Astrocyte (in vitro differentiated cells and primary cell): ENCODE measurements around the gene ZNF583. TPM values are rescaled to one million over a fixed set of nuclear protein-coding genes. Genes with fewer than 3 reads are reported as not detected.

Source experiments
- DNase-seq: peaks from one replicate; pipeline ENCODE4 v3.0.0-alpha.2; 2010; ENCODE audit warnings: low read depth
- FAIRE-seq: peaks from 2 replicates; lab custom pipeline; 2011; peaks lifted over from hg19 to GRCh38; lab: Jason Lieb, UNC
- H2AFZ ChIP-seq: 2 replicates; pipeline ENCODE4 v1.6.0; 2012; ENCODE audit warnings: low read depth, low read length, inconsistent platforms
- H3K27ac ChIP-seq: 2 replicates; pipeline ENCODE4 v1.5.1; 2011; ENCODE audit warnings: low read depth, low read length, inconsistent platforms
- H3K27me3 ChIP-seq: 2 replicates; pipeline ENCODE4 v1.6.0; 2011; ENCODE audit warnings: low read length, inconsistent platforms; ENCODE audit not compliant: insufficient read depth
- H3K36me3 ChIP-seq: 2 replicates; pipeline ENCODE4 v1.5.1; 2011; ENCODE audit warnings: low read length, inconsistent platforms; ENCODE audit not compliant: insufficient read depth
- H3K4me1 ChIP-seq: 2 replicates; pipeline ENCODE4 v1.5.1; 2011; ENCODE audit warnings: low read length, inconsistent platforms; ENCODE audit not compliant: insufficient read depth
- H3K4me2 ChIP-seq: 2 replicates; pipeline ENCODE4 v1.6.0; 2012; ENCODE audit warnings: low read length, inconsistent platforms
- H3K4me3 ChIP-seq: 2 replicates; pipeline ENCODE4 v1.5.1; 2011; ENCODE audit warnings: low read depth, mild to moderate bottlenecking, low read length, inconsistent platforms; ENCODE audit not compliant: insufficient read depth
- H3K79me2 ChIP-seq: 2 replicates; pipeline ENCODE4 v1.6.0; 2012; ENCODE audit warnings: mild to moderate bottlenecking, low read length, inconsistent platforms; ENCODE audit not compliant: insufficient read depth
- H3K9ac ChIP-seq: 2 replicates; pipeline ENCODE4 v1.6.0; 2012; ENCODE audit warnings: mild to moderate bottlenecking, low read length, inconsistent platforms
- H3K9me3 ChIP-seq: 2 replicates; pipeline ENCODE4 v1.5.1; 2012; ENCODE audit warnings: low read depth, mild to moderate bottlenecking, low read length, inconsistent platforms; ENCODE audit not compliant: insufficient read depth
- H4K20me1 ChIP-seq: 2 replicates; pipeline ENCODE4 v1.6.0; 2012; ENCODE audit warnings: low read length, inconsistent platforms; ENCODE audit not compliant: insufficient read depth
- H3K27ac Mint-ChIP-seq: one replicate; pipeline ENCODE4 v1.8.0; 2021; ENCODE audit warnings: mild to moderate bottlenecking, mixed read lengths; ENCODE audit not compliant: unreplicated experiment
- H3K27me3 Mint-ChIP-seq: one replicate; pipeline ENCODE4 v1.8.0; 2021; ENCODE audit warnings: low read depth, mixed read lengths; ENCODE audit not compliant: unreplicated experiment
- H3K36me3 Mint-ChIP-seq: one replicate; pipeline ENCODE4 v1.8.0; 2021; ENCODE audit warnings: low read depth, mixed read lengths; ENCODE audit not compliant: unreplicated experiment
- H3K4me1 Mint-ChIP-seq: one replicate; pipeline ENCODE4 v1.8.0; 2021; ENCODE audit warnings: low read depth, mixed read lengths; ENCODE audit not compliant: unreplicated experiment
- H3K4me3 Mint-ChIP-seq: one replicate; pipeline ENCODE4 v1.8.0; 2021; ENCODE audit warnings: mild to moderate bottlenecking, moderate library complexity, mixed read lengths; ENCODE audit not compliant: unreplicated experiment
- H3K9me3 Mint-ChIP-seq: one replicate; pipeline ENCODE4 v1.8.0; 2021; ENCODE audit warnings: mild to moderate bottlenecking, mixed read lengths; ENCODE audit not compliant: unreplicated experiment
- CTCF ChIP-seq: IDR thresholded peaks from 2 replicates; pipeline ENCODE4 v1.5.1; 2011; ENCODE audit warnings: low read depth, mild to moderate bottlenecking, inconsistent platforms, low read length, moderate library complexity; ENCODE audit not compliant: insufficient read depth
- EZH2 ChIP-seq: IDR thresholded peaks from 2 replicates; pipeline ENCODE4 v1.6.1; 2012; ENCODE audit warnings: mild to moderate bottlenecking, low read length, inconsistent platforms; ENCODE audit not compliant: insufficient read depth
- total RNA-seq: library from RNA; stranded (reverse); gene quantifications from 2 replicates; pipeline ENCODE4 v1.2.1, GENCODE V29; 2021

ZNF583 gene
- total RNA-seq, 1 donor from 2014 or later, result 8.1 TPM

GRCh38 chr19:56400485-56400884 lies 3.6 kb upstream of the ZNF583 start:
- peaks cover 13% of the 10 kb centered on the region for H3K79me2 ChIP-seq
- Mint-ChIP-seq H3K27me3 (no peaks in the 10 kb centered on the region), H3K9me3 (peaks cover 49% of the 10 kb centered on the region), H3K27ac (no peak overlapping the region), H3K4me1 (peaks cover 9% of the 10 kb centered on the region), H3K4me3 (no peak overlapping the region), H3K36me3 (peaks cover 57% of the 10 kb centered on the region)
- H3K27ac ChIP-seq, result no peak overlapping the region
- H3K4me3 ChIP-seq, result no peak overlapping the region
- FAIRE-seq (no peak), DNase-seq (no peak)
- no peak for TF ChIP-seq CTCF
- no peak for TF ChIP-seq EZH2
- peaks cover 29% of the 10 kb centered on the region for H3K9me3 ChIP-seq
- H3K4me1 ChIP-seq, result peaks cover 12% of the 10 kb centered on the region
- no peaks in the 10 kb centered on the region for H3K36me3 ChIP-seq
- no peak overlapping the region for H2AFZ ChIP-seq
- H3K27me3 ChIP-seq, result no peaks in the 10 kb centered on the region
- H3K9ac ChIP-seq, result no peak overlapping the region
- H3K4me2 ChIP-seq, result no peak overlapping the region
- H4K20me1 ChIP-seq, result no peaks in the 10 kb centered on the region

DNA sequence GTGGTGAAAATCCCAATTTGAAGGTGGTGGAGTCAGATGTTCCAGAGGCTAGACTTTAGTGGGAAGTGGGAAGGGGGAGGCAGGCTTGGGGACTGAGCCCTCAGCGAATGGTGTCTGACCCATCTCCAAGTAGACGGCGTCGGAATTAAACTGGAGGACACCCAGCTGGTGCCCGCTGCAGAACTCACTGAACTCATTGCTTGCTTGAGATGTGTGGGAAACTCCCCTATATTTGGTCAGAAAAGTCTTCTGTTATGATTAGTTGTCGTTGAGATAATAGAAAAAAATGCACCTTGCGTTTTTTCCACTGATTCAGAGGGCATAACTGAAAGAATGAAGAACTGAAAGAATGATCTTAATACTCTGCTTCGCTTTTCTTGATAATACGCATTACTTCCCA lies 871 bp upstream of the ZNF583 start:
- DNase-seq (peak; percentile 30), FAIRE-seq (no peak)
- H3K9me3 Mint-ChIP-seq, result peaks cover 59% of the 10 kb centered on the region
- Histone ChIP-seq H3K27me3 (no peaks in the 10 kb centered on the region), H3K4me1 (peaks cover 12% of the 10 kb centered on the region), H4K20me1 (no peaks in the 10 kb centered on the region), H3K27ac (peak overlapping the region; percentile 94), H3K9ac (peak overlapping the region; percentile 91), H3K4me2 (peak overlapping the region; percentile 94), H3K36me3 (peaks cover 12% of the 10 kb centered on the region), H3K9me3 (peaks cover 35% of the 10 kb centered on the region), H3K4me3 (peak overlapping the region; percentile 97), H2AFZ (peak overlapping the region; percentile 99), H3K79me2 (peaks cover 20% of the 10 kb centered on the region)
- H3K4me1 Mint-ChIP-seq, result peaks cover 9% of the 10 kb centered on the region
- H3K27ac Mint-ChIP-seq, result peak overlapping the region; percentile 87
- TF ChIP-seq CTCF, result no peak
- no peak for TF ChIP-seq EZH2
- H3K27me3 Mint-ChIP-seq, result no peaks in the 10 kb centered on the region
- peaks cover 64% of the 10 kb centered on the region for H3K36me3 Mint-ChIP-seq
- H3K4me3 Mint-ChIP-seq, result peak overlapping the region; percentile 90

DNA sequence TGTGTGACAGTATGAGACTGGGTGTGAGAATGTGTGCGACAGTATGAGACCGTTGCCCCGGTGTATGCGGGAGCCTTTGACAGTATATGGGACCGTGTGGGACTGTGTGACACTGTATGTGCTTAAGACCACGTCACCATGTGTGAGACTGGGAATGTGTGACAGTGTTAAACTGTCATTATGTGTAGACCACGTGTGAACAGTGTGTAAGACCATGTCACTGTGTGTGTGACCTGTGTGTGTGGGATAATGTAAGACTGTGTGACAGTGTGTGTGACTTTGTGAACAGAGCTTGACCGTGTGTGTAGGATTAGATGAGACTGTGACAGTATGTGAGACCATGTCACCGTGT lies 549 bp downstream of the ZNF583 start:
- Histone ChIP-seq H3K4me3 (peak overlapping the region; percentile 97), H3K27me3 (no peaks in the 10 kb centered on the region), H4K20me1 (no peaks in the 10 kb centered on the region), H2AFZ (peak overlapping the region; percentile 99), H3K9me3 (peaks cover 40% of the 10 kb centered on the region), H3K9ac (peak overlapping the region; percentile 91), H3K4me2 (peak overlapping the region; percentile 94), H3K36me3 (peaks cover 26% of the 10 kb centered on the region), H3K27ac (no peak overlapping the region), H3K4me1 (peaks cover 12% of the 10 kb centered on the region), H3K79me2 (peaks cover 20% of the 10 kb centered on the region)
- Mint-ChIP-seq H3K36me3 (peaks cover 64% of the 10 kb centered on the region), H3K9me3 (peaks cover 58% of the 10 kb centered on the region), H3K27ac (peak overlapping the region; percentile 15), H3K27me3 (no peaks in the 10 kb centered on the region), H3K4me1 (peaks cover 9% of the 10 kb centered on the region), H3K4me3 (peak overlapping the region; percentile 90)
- DNase-seq, result no peak
- FAIRE-seq, result no peak
- TF ChIP-seq CTCF, result no peak
- no peak for TF ChIP-seq EZH2
